Calu3 (cell line): Measurements from ENCODE around the gene POLR3A. TPM values are rescaled to one million over a fixed set of nuclear protein-coding genes. Genes with fewer than 3 reads are reported as not detected.

ENCODE experiments used
- BruUV-seq: library from RNA; stranded (reverse); fragments of 400-500 nt; replicated peaks from 2 replicates; lab custom pipeline; 2021; lab: Mats Ljungman, UMichigan
- CTCF ChIA-PET: fragments of 300-600 bp; sonication (Branson Sonifier 250); formaldehyde crosslinking; loops from one replicate; lab custom pipeline; 2022; ENCODE audit warnings: antibody characterized with exemption; lab: Charles Lee
- DNase-seq: peaks from one replicate; pipeline ENCODE4 v3.0.0; 2022
- H3K27ac Mint-ChIP-seq: one replicate; pipeline ENCODE4 v1.8.0; 2022; ENCODE audit warnings: mixed read lengths; ENCODE audit not compliant: unreplicated experiment
- H3K27me3 Mint-ChIP-seq: one replicate; pipeline ENCODE4 v1.8.0; 2022; ENCODE audit warnings: mixed read lengths; ENCODE audit not compliant: unreplicated experiment
- H3K36me3 Mint-ChIP-seq: one replicate; pipeline ENCODE4 v1.8.0; 2022; ENCODE audit warnings: mild to moderate bottlenecking, moderate library complexity, mixed read lengths; ENCODE audit not compliant: insufficient read depth, unreplicated experiment
- H3K4me1 Mint-ChIP-seq: one replicate; pipeline ENCODE4 v1.8.0; 2022; ENCODE audit warnings: mild to moderate bottlenecking, low read depth, mixed read lengths; ENCODE audit not compliant: unreplicated experiment
- H3K4me3 Mint-ChIP-seq: one replicate; pipeline ENCODE4 v1.8.0; 2022; ENCODE audit warnings: mild to moderate bottlenecking, low read depth, moderate library complexity, mixed read lengths; ENCODE audit not compliant: unreplicated experiment
- H3K9me3 Mint-ChIP-seq: one replicate; pipeline ENCODE4 v1.8.0; 2022; ENCODE audit warnings: low read depth, mixed read lengths; ENCODE audit not compliant: unreplicated experiment
- intact Hi-C: fragments of 100-400 bp; cut with micrococcal nuclease; formaldehyde crosslinking; loops from one replicate; pipeline ENCODE4 v1.10.0; 2022; ENCODE audit not compliant: unreplicated experiment
- total RNA-seq: library from RNA; stranded (reverse); gene quantifications from 2 replicates; pipeline ENCODE4 v1.2.3, GENCODE V29; 2022
- TF ChIP-seq, protein P1 (sequence below): fragments of 200-600 bp; IDR thresholded peaks from one replicate; pipeline ENCODE4 v1.8.0; 2022; ENCODE audit warnings: antibody characterized with exemption; ENCODE audit not compliant: unreplicated experiment

Gene POLR3A
- total RNA-seq, 1 experiment from 2014 or later: 26.6 TPM

GRCh38 chr10:77922566-77923179 lies 106.6 kb downstream of the POLR3A start:
- peaks cover 9% of the 10 kb centered on the region for H3K27me3 Mint-ChIP-seq
- no peak for DNase-seq
- no peaks in the 10 kb centered on the region for H3K9me3 Mint-ChIP-seq
- BruUV-seq: no TSS peak
- intact Hi-C loops: no loop called here
- H3K4me1 Mint-ChIP-seq: peaks cover 44% of the 10 kb centered on the region
- H3K27ac Mint-ChIP-seq: no peak overlapping the region
- peaks cover 25% of the 10 kb centered on the region for H3K36me3 Mint-ChIP-seq
- TF ChIP-seq, protein P1, sequence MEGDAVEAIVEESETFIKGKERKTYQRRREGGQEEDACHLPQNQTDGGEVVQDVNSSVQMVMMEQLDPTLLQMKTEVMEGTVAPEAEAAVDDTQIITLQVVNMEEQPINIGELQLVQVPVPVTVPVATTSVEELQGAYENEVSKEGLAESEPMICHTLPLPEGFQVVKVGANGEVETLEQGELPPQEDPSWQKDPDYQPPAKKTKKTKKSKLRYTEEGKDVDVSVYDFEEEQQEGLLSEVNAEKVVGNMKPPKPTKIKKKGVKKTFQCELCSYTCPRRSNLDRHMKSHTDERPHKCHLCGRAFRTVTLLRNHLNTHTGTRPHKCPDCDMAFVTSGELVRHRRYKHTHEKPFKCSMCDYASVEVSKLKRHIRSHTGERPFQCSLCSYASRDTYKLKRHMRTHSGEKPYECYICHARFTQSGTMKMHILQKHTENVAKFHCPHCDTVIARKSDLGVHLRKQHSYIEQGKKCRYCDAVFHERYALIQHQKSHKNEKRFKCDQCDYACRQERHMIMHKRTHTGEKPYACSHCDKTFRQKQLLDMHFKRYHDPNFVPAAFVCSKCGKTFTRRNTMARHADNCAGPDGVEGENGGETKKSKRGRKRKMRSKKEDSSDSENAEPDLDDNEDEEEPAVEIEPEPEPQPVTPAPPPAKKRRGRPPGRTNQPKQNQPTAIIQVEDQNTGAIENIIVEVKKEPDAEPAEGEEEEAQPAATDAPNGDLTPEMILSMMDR: no peak
- no peak overlapping the region for H3K4me3 Mint-ChIP-seq
- CTCF ChIA-PET: interaction anchor here (1.0 kb wide), 1 partner anchor 9 kb away, joined by 3 read pairs; no protein-coding TSS in a partner anchor

GRCh38 chr10:77922055-77922454 lies 107.3 kb downstream of the POLR3A start:
- Mint-ChIP-seq H3K4me3 (no peak overlapping the region), H3K9me3 (no peaks in the 10 kb centered on the region), H3K27me3 (peaks cover 2% of the 10 kb centered on the region), H3K36me3 (peaks cover 19% of the 10 kb centered on the region), H3K4me1 (peaks cover 44% of the 10 kb centered on the region), H3K27ac (no peak overlapping the region)
- no TSS peak for BruUV-seq
- no peak for DNase-seq
- intact Hi-C loops: no loop called here
- TF ChIP-seq, protein P1: no peak
- CTCF ChIA-PET: no interaction called here

DNA sequence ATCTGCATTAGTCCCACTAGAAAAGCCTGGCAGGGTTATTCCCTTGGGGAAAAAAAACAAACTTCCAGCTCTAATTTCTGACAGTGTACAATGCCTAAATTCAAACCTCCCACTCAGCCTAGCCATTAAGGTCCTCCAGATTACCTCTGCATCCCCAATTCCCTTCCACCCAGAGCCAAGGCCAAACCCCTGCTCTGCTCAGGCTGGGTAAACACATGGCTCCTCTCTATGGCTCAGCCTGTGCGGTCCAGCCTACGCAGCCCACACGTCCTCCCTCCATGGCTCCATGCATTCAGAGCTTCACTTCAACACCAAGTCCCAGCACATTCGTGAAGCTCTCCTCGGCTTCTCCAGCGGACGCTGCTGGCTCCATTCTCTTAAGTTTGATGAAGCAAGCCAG lies 107.9 kb downstream of the POLR3A start:
- Mint-ChIP-seq H3K36me3 (peaks cover 15% of the 10 kb centered on the region), H3K9me3 (no peaks in the 10 kb centered on the region), H3K4me1 (peaks cover 44% of the 10 kb centered on the region), H3K27ac (no peak overlapping the region), H3K27me3 (no peaks in the 10 kb centered on the region), H3K4me3 (no peak overlapping the region)
- CTCF ChIA-PET: interaction anchor here (1.3 kb wide), 1 partner anchor 22 kb away, joined by 4 read pairs; no protein-coding TSS in a partner anchor
- intact Hi-C loops: no loop called here
- TF ChIP-seq, protein P1: no peak
- DNase-seq: no peak
- BruUV-seq: no TSS peak

- H3K4me3 Mint-ChIP-seq: no peak overlapping the region
- H3K27me3 Mint-ChIP-seq: no peaks in the 10 kb centered on the region
- peaks cover 6% of the 10 kb centered on the region for H3K36me3 Mint-ChIP-seq
- TF ChIP-seq, protein P1: no peak
- intact Hi-C loops: no loop called here
- CTCF ChIA-PET: interaction anchor here (1.3 kb wide), 1 partner anchor 23 kb away, joined by 4 read pairs; no protein-coding TSS in a partner anchor
- no TSS peak for BruUV-seq
- H3K9me3 Mint-ChIP-seq: no peaks in the 10 kb centered on the region
- no peak overlapping the region for H3K27ac Mint-ChIP-seq
- H3K4me1 Mint-ChIP-seq: peaks cover 42% of the 10 kb centered on the region
- no peak for DNase-seq
These were observed 108.8 kb downstream of the POLR3A start for GRCh38 chr10:77920495-77920894.
